ENCODE results near the gene RNF144B. TPM values are rescaled to one million over a fixed set of nuclear protein-coding genes. Genes with fewer than 3 reads are reported as not detected.
"Not testable (repeated sequence)": the region's sequence is repeated elsewhere in the genome, so short reads cannot be mapped to it uniquely, and the experiment has no call there.

Gene RNF144B
- total RNA-seq, 2 donors from 2014 or later = 9.4 to 11.9 TPM

GRCh38 chr6:18357546-18357945, 29.6 kb upstream of the RNF144B start:
- not testable (repeated sequence) for H3K4me1 Mint-ChIP-seq (ENCODE audit: low read depth); H3K27ac Mint-ChIP-seq; DNase-seq; H3K4me3 Mint-ChIP-seq; ATAC-seq (replicated peaks in 1 of 2)
- peaks cover 8 to 11% of the 10 kb centered on the region in 2 donors for H3K9me3 Mint-ChIP-seq
- peaks cover 8 to 14% of the 10 kb centered on the region in 2 donors for H3K36me3 Mint-ChIP-seq (ENCODE audit: insufficient read depth in 2 of 2)
- H3K27me3 Mint-ChIP-seq (ENCODE audit: low read depth) = peaks cover 46% of the 10 kb centered on the region

DNA sequence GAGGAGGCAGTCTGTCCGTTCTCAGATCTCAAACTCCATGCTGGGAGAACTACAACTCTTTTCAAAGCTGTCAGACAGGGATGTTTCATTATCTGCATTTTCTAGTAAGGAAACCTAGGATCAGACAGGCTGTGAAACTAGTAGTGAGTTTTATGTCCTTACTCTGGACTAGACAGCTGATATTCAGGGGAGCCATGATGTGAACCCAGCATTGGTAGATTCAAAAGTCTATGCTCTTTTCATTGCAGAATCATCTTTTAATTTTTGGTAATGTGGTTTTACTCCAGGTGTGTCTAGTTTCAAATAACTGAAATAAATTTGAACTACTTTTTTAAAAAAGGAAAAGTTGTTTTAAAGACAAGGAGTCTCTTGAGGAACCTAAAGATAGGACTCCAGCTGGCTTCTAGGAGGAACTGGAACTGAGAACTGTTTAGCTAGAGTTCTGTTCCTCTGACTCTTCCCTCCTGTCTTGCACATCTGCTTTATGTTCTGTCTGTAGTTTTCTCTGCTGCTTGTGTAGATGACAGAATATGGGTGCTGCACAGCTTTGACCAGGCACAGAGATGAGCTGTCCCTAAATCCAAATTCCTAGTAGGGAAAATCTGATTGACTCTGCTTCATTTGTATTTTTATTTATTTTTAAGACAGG, 27.8 kb upstream of the RNF144B start:
- DNase-seq (no peak), ATAC-seq (replicated peaks in 1 of 2) (no peak)
- H3K9me3 Mint-ChIP-seq = peaks cover 8 to 11% of the 10 kb centered on the region in 2 donors
- H3K4me1 Mint-ChIP-seq (ENCODE audit: low read depth) = no peaks in the 10 kb centered on the region
- H3K36me3 Mint-ChIP-seq (ENCODE audit: insufficient read depth in 2 of 2) = peaks cover 8 to 14% of the 10 kb centered on the region in 2 donors
- no peak overlapping the region for H3K27ac Mint-ChIP-seq
- H3K4me3 Mint-ChIP-seq = no peak overlapping the region
- H3K27me3 Mint-ChIP-seq (ENCODE audit: low read depth) = peaks cover 46% of the 10 kb centered on the region

DNA sequence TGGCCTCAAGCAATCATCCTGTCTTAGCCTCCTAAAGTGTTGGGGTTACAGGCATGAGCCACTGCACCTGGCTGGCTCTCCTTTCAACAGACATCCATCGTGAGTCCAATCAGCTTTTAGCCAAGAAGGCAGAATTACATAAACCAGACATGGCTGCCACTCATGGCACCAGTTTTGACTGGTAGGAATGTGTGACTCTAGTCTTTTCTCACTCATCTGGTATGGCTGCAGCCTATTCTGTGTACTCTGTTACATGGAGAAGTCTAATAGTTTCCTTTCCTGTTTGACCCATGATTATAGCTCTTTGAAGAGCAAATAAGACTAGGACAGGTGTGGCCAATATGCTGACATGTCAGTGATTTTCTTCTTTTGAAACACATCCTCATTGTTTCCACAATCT, 27.0 kb upstream of the RNF144B start:
- peaks cover 8 to 11% of the 10 kb centered on the region in 2 donors for H3K9me3 Mint-ChIP-seq
- no peak overlapping the region for H3K4me3 Mint-ChIP-seq
- ATAC-seq (replicated peaks in 1 of 2) = no peak
- no peak for DNase-seq
- H3K27ac Mint-ChIP-seq = no peak overlapping the region
- H3K27me3 Mint-ChIP-seq (ENCODE audit: low read depth) = peaks cover 52% of the 10 kb centered on the region
- no peaks in the 10 kb centered on the region for H3K4me1 Mint-ChIP-seq (ENCODE audit: low read depth)
- H3K36me3 Mint-ChIP-seq (ENCODE audit: insufficient read depth in 2 of 2) = peaks cover 8 to 14% of the 10 kb centered on the region in 2 donors

DNA sequence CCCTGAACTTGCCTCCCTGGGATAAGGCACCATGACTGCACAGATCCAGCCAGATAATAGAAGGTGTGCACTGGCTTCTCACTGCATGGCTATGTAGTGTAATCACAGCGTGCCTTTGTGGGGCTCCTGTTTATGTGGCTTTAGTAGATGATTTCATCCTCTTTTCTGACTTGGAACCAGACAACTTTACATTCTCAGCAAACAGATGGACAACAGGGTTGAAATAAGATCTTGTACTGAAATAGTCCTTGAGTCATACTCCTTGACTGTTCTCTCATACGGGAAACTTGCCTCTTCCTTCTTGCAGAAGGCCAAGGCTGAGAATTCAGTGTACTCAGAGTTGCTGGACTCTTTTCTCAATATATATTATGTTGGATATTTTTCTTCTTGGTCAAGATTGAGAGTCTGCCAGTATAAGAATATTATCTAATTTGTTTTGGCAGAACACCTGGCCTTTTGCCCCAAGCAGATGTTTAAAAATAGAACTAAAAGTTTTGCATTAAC, 25.0 kb upstream of the RNF144B start:
- Mint-ChIP-seq H3K4me3 (no peak overlapping the region), H3K4me1 (ENCODE audit: low read depth) (no peaks in the 10 kb centered on the region), H3K27me3 (ENCODE audit: low read depth) (peaks cover 36% of the 10 kb centered on the region)

DNA sequence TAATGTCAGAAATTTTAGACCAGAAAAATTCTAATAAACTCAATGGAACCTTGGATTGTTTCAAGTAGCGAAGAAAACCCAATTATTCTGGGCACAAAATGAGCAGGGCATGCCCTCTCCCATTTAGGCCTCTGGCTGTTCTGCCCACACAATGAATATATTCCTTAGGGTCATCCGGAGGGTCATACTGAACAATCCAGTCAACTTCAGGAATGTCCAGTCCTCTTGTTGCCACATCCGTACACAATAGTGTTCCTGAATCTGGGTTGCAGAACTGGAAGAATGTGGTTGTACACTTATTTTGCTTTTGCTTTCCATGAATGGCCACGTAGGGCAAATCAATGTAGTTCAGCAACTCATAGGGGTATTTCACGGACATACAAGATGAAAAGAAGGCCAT, 23.4 kb upstream of the RNF144B start:
- Mint-ChIP-seq H3K9me3 (peaks cover 4 to 6% of the 10 kb centered on the region in 2 donors), H3K36me3 (ENCODE audit: insufficient read depth in 2 of 2) (peaks cover 0 to 6% of the 10 kb centered on the region in 2 donors), H3K27me3 (ENCODE audit: low read depth) (peaks cover 28% of the 10 kb centered on the region), H3K4me1 (ENCODE audit: low read depth) (no peaks in the 10 kb centered on the region), H3K4me3 (no peak overlapping the region), H3K27ac (no peak overlapping the region)
- ATAC-seq (replicated peaks in 1 of 2) (no peak), DNase-seq (no peak)

More for the DNA sequence above, 25.0 kb upstream of the RNF144B start:
- Mint-ChIP-seq H3K9me3 (peaks cover 10 to 12% of the 10 kb centered on the region in 2 donors), H3K27ac (no peak overlapping the region), H3K36me3 (ENCODE audit: insufficient read depth in 2 of 2) (peaks cover 6 to 12% of the 10 kb centered on the region in 2 donors)
- no peak for ATAC-seq (replicated peaks in 1 of 2)
- DNase-seq = no peak

GRCh38 chr6:18364561-18364960, 22.6 kb upstream of the RNF144B start:
- H3K36me3 Mint-ChIP-seq (ENCODE audit: insufficient read depth in 2 of 2); H3K27ac Mint-ChIP-seq; H3K9me3 Mint-ChIP-seq; H3K4me3 Mint-ChIP-seq; H3K4me1 Mint-ChIP-seq (ENCODE audit: low read depth); ATAC-seq (replicated peaks in 1 of 2); DNase-seq: not testable (repeated sequence)
- peaks cover 27% of the 10 kb centered on the region for H3K27me3 Mint-ChIP-seq (ENCODE audit: low read depth)

DNA sequence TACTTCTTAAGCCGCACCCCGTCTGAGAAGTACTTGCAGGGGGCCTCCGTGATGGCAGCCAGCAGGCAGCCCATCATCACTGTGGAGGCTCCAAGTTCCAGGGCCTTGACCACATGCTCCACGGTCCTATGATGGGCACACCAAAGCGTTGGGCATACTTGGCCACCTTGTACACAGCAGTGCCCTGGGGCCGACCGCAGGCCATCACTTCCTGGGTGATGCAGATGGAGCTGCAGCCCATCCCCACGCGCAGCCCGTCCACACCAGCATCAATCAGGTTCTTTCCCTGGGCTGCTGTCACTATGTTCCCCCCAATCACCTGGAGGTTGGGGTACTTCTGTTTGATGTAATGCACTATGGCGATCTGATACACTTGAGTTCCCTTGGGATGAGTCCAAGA, 19.8 kb upstream of the RNF144B start:
- DNase-seq = no peak
- no peak for ATAC-seq (replicated peaks in 1 of 2)
- H3K27me3 Mint-ChIP-seq (ENCODE audit: low read depth) = peaks cover 8% of the 10 kb centered on the region
- H3K36me3 Mint-ChIP-seq (ENCODE audit: insufficient read depth in 2 of 2) = peaks cover 0 to 2% of the 10 kb centered on the region in 2 donors
- H3K4me3 Mint-ChIP-seq = no peak overlapping the region
- no peaks in the 10 kb centered on the region for H3K4me1 Mint-ChIP-seq (ENCODE audit: low read depth)
- H3K27ac Mint-ChIP-seq = no peak overlapping the region
- H3K9me3 Mint-ChIP-seq = peaks cover 2% of the 10 kb centered on the region in 2 donors

DNA sequence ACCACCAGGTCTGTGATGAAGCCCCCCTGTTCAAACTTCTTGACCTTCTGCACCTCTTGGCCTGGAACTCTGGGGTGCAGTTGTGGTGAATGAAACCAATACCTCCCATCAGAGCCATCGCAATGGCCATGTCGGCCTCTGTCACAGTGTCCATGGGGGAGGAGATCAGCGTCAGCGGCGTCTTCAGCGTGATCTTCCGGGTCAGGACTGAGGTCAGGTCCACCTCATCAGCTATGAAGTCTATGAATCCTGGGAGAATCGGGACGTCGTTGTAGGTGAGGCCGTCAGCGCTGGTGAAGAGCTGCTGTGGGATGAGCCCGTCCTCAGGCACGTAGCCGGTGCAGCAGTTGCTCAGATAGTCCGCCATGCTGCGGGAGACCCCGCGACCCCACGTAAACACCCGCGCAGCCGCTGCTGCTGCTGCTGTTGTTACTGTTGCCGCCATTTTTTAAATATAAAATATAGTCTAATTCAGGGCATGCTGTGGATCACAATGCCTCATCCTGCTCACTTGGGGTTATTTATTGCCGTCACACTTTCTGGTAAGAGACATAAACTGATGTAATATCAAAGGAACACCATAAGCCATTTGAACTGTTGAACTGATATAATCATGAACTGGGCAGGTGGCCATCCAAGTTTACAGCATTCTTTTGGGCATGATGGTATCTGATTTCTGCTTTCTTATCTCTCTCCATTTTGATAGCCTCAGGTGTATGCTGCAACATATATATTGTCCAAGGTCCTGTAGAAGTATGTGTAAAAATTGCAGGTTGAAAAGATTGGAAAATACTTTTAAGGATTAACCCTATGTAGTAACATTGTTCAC, 18.7 kb upstream of the RNF144B start:
- Mint-ChIP-seq H3K4me3 (no peak overlapping the region), H3K4me1 (ENCODE audit: low read depth) (no peaks in the 10 kb centered on the region), H3K9me3 (peaks cover 2% of the 10 kb centered on the region in 2 donors), H3K36me3 (ENCODE audit: insufficient read depth in 2 of 2) (peaks cover 0 to 2% of the 10 kb centered on the region in 2 donors), H3K27me3 (ENCODE audit: low read depth) (peaks cover 8% of the 10 kb centered on the region), H3K27ac (no peak overlapping the region)
- no peak for ATAC-seq (replicated peaks in 1 of 2)
- no peak for DNase-seq

GRCh38 chr6:18371010-18371409, 16.1 kb upstream of the RNF144B start:
- Mint-ChIP-seq H3K4me3 (no peak overlapping the region), H3K27me3 (ENCODE audit: low read depth) (no peaks in the 10 kb centered on the region), H3K4me1 (ENCODE audit: low read depth) (no peaks in the 10 kb centered on the region), H3K27ac (no peak overlapping the region), H3K36me3 (ENCODE audit: insufficient read depth in 2 of 2) (no peaks in the 10 kb centered on the region), H3K9me3 (no peaks in the 10 kb centered on the region)
- ATAC-seq (replicated peaks in 1 of 2) = no peak
- no peak for DNase-seq

- H3K36me3 Mint-ChIP-seq (ENCODE audit: insufficient read depth in 2 of 2) = no peaks in the 10 kb centered on the region
- no peaks in the 10 kb centered on the region for H3K9me3 Mint-ChIP-seq
- ATAC-seq (replicated peaks in 1 of 2) (no peak), DNase-seq (no peak)
- H3K4me1 Mint-ChIP-seq (ENCODE audit: low read depth) = no peaks in the 10 kb centered on the region
- H3K27me3 Mint-ChIP-seq (ENCODE audit: low read depth) = no peaks in the 10 kb centered on the region
- no peak overlapping the region for H3K4me3 Mint-ChIP-seq
- H3K27ac Mint-ChIP-seq = no peak overlapping the region
Measured at GRCh38 chr6:18371656-18372055, 15.5 kb upstream of the RNF144B start.

- no peaks in the 10 kb centered on the region for H3K9me3 Mint-ChIP-seq
- peaks cover 25% of the 10 kb centered on the region for H3K27me3 Mint-ChIP-seq (ENCODE audit: low read depth)
- no peak overlapping the region for H3K27ac Mint-ChIP-seq
- no peak overlapping the region for H3K4me3 Mint-ChIP-seq
- ATAC-seq (replicated peaks in 1 of 2) (no peak), DNase-seq (no peak)
- no peaks in the 10 kb centered on the region for H3K36me3 Mint-ChIP-seq (ENCODE audit: insufficient read depth in 2 of 2)
- peaks cover 4% of the 10 kb centered on the region for H3K4me1 Mint-ChIP-seq (ENCODE audit: low read depth)
Measured at GRCh38 chr6:18380158-18380836, 6.9 kb upstream of the RNF144B start.

GRCh38 chr6:18380851-18381250, 6.3 kb upstream of the RNF144B start:
- peaks cover 4% of the 10 kb centered on the region for H3K4me1 Mint-ChIP-seq (ENCODE audit: low read depth)
- no peak for ATAC-seq (replicated peaks in 1 of 2)
- H3K9me3 Mint-ChIP-seq = no peaks in the 10 kb centered on the region

GRCh38 chr6:18383441-18383840, 3.7 kb upstream of the RNF144B start:
- H3K27me3 Mint-ChIP-seq (ENCODE audit: low read depth) = peaks cover 36% of the 10 kb centered on the region
- no peaks in the 10 kb centered on the region for H3K9me3 Mint-ChIP-seq
- no peak overlapping the region for H3K4me3 Mint-ChIP-seq
- DNase-seq = no peak
- no peak overlapping the region for H3K27ac Mint-ChIP-seq
- no peak for ATAC-seq (replicated peaks in 1 of 2)
- peaks cover 23% of the 10 kb centered on the region for H3K4me1 Mint-ChIP-seq (ENCODE audit: low read depth)
- H3K36me3 Mint-ChIP-seq (ENCODE audit: insufficient read depth in 2 of 2) = peaks cover 0 to 2% of the 10 kb centered on the region in 2 donors

More at GRCh38 chr6:18380851-18381250, 6.3 kb upstream of the RNF144B start:
- H3K4me3 Mint-ChIP-seq = no peak overlapping the region
- peaks cover 25% of the 10 kb centered on the region for H3K27me3 Mint-ChIP-seq (ENCODE audit: low read depth)
- DNase-seq = no peak
- H3K27ac Mint-ChIP-seq = no peak overlapping the region
- H3K36me3 Mint-ChIP-seq (ENCODE audit: insufficient read depth in 2 of 2) = no peaks in the 10 kb centered on the region

Data from activated T-cell treated with anti-CD3 and anti-CD28 coated beads, Interleukin-2, amount 50 U/mL, for 72 hours (primary cell).